Nephron (organoid): ENCODE data around the gene PJA2.

Experiments
- H3K27ac Mint-ChIP-seq, 3 experiments: 2 replicates each; pipeline ENCODE4 v1.8.0; 2020; ENCODE audit warnings: mixed read lengths in 3 of 3, mild to moderate bottlenecking in 2 of 3, moderate library complexity in 1 of 3
- H3K27me3 Mint-ChIP-seq: 2 replicates; pipeline ENCODE4 v1.8.0; 2021; ENCODE audit warnings: low read depth, mild to moderate bottlenecking, moderate library complexity, mixed read lengths
- H3K36me3 Mint-ChIP-seq: 2 replicates; pipeline ENCODE4 v1.8.0; 2020; ENCODE audit warnings: low read depth, mixed read lengths
- H3K4me1 Mint-ChIP-seq: 2 replicates; pipeline ENCODE4 v1.8.0; 2020; ENCODE audit warnings: mixed read lengths
- H3K4me3 Mint-ChIP-seq, 3 experiments: 2 replicates each; pipeline ENCODE4 v1.8.0; 2020; ENCODE audit warnings: mild to moderate bottlenecking in 3 of 3, mixed read lengths in 3 of 3, moderate library complexity in 2 of 3
- H3K9me3 Mint-ChIP-seq: 2 replicates; pipeline ENCODE4 v1.8.0; 2020; ENCODE audit warnings: mixed read lengths
- TF ChIP-seq, protein P1 (sequence below), 3 experiments: fragments of 200-600 bp; sonication (generic); IDR thresholded peaks; one replicate each; pipeline ENCODE4 v1.5.0; 2021; ENCODE audit warnings: antibody characterized with exemption in 3 of 3; ENCODE audit not compliant: unreplicated experiment in 3 of 3

The PJA2 gene

DNA sequence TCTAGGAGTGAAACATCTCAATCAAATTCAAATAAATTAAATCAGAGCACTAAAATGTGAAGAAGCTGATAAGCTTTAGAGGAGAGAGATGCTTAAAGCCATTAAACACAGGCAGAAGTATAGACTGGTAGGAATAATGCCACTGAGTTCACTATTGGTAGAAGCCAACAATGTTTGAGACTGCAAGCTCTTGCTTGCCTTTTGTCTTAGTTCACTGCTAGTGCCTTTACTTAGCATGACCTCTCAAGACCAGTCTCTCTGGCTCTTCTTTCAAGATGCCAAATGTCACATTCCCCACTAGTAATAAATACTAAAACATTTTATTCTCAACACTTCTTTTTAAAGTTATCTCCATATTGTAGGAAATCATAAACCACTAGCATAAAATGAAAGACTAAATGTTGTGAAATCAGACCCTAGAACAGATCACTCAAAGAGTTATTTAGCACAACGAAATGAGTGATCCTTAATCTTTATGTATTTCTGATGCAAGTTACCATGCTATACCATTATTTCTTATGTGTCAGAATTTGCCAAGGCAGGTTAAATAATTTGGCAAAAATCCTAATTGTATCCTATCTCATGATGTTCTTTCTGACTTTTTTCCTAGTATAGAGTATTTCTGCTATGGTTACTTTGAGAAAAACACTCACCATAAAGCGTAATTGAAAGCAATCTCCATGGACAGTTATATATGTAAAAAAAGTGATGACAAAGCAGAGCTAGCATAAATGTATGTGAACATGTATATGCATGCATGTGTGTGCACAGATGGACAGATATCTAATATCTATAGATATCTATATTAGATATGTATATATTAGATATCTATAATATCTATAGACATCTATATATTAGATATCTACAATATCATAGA lies 57.5 kb downstream of the PJA2 start:
- TF ChIP-seq, protein P1, sequence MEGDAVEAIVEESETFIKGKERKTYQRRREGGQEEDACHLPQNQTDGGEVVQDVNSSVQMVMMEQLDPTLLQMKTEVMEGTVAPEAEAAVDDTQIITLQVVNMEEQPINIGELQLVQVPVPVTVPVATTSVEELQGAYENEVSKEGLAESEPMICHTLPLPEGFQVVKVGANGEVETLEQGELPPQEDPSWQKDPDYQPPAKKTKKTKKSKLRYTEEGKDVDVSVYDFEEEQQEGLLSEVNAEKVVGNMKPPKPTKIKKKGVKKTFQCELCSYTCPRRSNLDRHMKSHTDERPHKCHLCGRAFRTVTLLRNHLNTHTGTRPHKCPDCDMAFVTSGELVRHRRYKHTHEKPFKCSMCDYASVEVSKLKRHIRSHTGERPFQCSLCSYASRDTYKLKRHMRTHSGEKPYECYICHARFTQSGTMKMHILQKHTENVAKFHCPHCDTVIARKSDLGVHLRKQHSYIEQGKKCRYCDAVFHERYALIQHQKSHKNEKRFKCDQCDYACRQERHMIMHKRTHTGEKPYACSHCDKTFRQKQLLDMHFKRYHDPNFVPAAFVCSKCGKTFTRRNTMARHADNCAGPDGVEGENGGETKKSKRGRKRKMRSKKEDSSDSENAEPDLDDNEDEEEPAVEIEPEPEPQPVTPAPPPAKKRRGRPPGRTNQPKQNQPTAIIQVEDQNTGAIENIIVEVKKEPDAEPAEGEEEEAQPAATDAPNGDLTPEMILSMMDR (IDR thresholded peaks at IDR 0.05; ENCODE audit: unreplicated experiment in 3 of 3), result no peak
- Mint-ChIP-seq H3K4me1 (peaks cover 3% of the 10 kb centered on the region), H3K36me3 (peaks cover 51% of the 10 kb centered on the region), H3K27me3 (no peaks in the 10 kb centered on the region), H3K4me3 (no peak overlapping the region), H3K9me3 (no peaks in the 10 kb centered on the region), H3K27ac (no peak overlapping the region)

DNA sequence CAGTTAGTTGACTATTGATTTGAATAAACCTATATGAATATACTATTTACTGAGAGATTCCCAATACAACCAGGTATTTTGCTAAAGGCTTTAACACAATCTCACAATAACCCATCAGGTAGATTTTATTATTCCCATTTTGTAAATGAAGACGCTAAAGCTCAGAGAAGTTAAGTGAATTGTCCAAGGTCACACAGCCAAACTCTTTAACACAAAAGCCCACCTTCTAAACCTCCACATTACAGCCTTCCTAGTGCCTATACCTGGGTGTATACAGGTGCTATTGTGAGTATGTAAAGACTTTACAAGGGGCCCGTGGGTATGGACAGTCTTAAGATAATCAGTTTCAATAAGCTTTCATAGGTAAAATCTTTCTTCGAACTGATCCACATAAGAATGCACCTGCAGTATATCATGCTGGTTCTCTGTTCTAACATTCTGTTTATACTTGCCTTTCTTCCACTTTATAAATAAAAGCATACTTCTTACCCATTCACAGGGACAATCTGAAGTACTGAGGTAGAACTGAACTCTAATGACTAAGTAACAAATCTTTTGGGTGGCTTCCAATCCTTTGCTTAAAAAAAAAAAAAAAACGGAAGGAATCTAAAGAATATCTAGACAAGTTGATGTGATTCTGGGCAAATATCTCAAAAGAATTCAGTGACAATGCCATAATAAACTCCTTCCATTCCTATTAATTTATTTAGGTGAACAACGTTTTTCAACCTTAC lies 59.1 kb downstream of the PJA2 start:
- Mint-ChIP-seq H3K36me3 (peaks cover 53% of the 10 kb centered on the region), H3K4me3 (no peak overlapping the region), H3K9me3 (no peaks in the 10 kb centered on the region), H3K27me3 (no peaks in the 10 kb centered on the region), H3K27ac (no peak overlapping the region), H3K4me1 (peaks cover 3% of the 10 kb centered on the region)
- TF ChIP-seq, protein P1 (IDR thresholded peaks at IDR 0.05; ENCODE audit: unreplicated experiment in 3 of 3), result no peak

DNA sequence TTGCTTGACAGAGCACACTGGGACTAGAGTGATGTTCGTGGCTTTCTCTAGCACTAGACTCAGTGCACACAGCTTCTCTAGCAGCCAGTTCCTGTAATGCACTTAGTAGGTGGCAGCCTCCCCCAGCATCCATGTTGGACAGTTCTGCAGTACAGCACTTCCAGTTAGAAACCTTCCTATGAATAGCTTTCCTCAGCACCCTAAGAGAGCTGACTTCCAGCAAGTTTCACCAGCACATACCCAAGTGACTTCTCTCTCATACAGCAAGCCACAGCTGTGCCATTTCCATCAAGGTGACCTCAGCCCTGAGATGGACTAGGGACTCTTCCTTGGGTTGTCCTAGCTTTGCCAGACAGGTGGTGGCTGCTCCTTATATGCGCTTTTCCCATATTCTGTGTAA lies 60.4 kb downstream of the PJA2 start:
- TF ChIP-seq, protein P1 (IDR thresholded peaks at IDR 0.05; ENCODE audit: unreplicated experiment in 3 of 3), result no peak
- H3K27ac Mint-ChIP-seq, result no peak overlapping the region

DNA sequence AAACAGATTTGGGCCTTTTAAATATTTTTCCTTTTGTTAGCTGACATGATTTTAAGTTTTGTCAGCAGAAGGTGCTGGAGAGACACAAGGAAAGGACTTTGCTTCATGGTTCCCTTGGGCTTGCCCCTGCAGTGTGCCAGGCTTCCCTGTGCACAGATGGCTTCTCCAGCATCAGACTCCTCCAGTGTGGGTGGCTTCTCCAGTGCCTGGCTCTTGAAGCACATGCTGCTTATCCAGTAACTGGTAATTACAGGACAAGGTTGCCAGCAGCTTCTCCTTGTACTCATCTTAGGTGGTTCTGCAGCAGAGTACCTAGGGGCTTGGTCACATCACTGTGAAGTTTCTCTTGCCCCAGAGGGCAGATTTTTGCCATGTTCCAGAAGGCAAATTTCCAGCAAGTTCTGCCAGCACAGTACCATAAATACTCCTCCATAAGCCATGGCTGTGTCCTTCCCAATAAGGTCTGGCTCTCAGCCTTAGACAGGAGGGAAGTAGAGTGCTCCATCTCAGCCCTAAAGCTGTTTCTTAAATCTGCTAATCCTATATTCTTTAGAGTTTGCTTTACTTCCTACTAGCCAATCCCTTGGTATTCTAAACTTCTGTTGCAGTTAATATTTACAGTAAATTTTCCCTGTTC lies 62.4 kb downstream of the PJA2 start:
- H3K27me3 Mint-ChIP-seq, result no peaks in the 10 kb centered on the region
- TF ChIP-seq, protein P1 (IDR thresholded peaks at IDR 0.05; ENCODE audit: unreplicated experiment in 3 of 3), result no peak

More for the DNA sequence above, 60.4 kb downstream of the PJA2 start:
- Mint-ChIP-seq H3K27me3 (no peaks in the 10 kb centered on the region), H3K4me3 (no peak overlapping the region), H3K9me3 (no peaks in the 10 kb centered on the region), H3K36me3 (peaks cover 56% of the 10 kb centered on the region), H3K4me1 (peaks cover 3% of the 10 kb centered on the region)

DNA sequence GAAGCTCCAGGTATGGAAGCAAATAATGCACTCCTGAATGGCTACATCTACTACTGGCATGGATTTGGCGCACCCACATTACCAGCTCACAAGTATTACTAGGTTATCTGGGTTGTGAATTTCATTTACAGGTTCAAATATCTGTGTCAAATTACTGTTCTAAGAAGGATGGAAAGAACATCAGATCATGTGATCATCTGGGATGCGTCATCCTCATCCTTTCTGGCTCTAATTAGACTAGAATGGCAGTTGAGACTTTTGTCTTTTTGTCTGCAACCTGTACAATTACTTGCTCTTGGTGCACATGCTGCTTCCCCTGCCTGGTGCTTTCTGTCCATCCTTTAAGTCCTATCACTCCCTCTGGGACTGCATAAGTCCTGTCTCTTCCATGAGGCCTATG lies 64.1 kb downstream of the PJA2 start:
- peaks cover 60% of the 10 kb centered on the region for H3K36me3 Mint-ChIP-seq
- no peaks in the 10 kb centered on the region for H3K9me3 Mint-ChIP-seq
- peaks cover 3% of the 10 kb centered on the region for H3K4me1 Mint-ChIP-seq
- no peak overlapping the region for H3K27ac Mint-ChIP-seq
- H3K27me3 Mint-ChIP-seq, result no peaks in the 10 kb centered on the region
- TF ChIP-seq, protein P1 (IDR thresholded peaks at IDR 0.05; ENCODE audit: unreplicated experiment in 3 of 3), result no peak
- H3K4me3 Mint-ChIP-seq, result no peak overlapping the region

More for the DNA sequence above, 62.4 kb downstream of the PJA2 start:
- Mint-ChIP-seq H3K4me1 (peaks cover 3% of the 10 kb centered on the region), H3K27ac (peak overlapping the region in 1 of 3 experiments; percentile 26), H3K9me3 (no peaks in the 10 kb centered on the region), H3K36me3 (peaks cover 67% of the 10 kb centered on the region), H3K4me3 (no peak overlapping the region)
